ENCODE measurements around the gene MAPK11. TPM values are rescaled to one million over a fixed set of nuclear protein-coding genes. Genes with fewer than 3 reads are reported as not detected.

MAPK11 gene
- total and polyA plus RNA-seq, 2 donors (not counting 1 experiment from before 2014, with no cell fraction given): 8.1 to 9.9 TPM

DNA sequence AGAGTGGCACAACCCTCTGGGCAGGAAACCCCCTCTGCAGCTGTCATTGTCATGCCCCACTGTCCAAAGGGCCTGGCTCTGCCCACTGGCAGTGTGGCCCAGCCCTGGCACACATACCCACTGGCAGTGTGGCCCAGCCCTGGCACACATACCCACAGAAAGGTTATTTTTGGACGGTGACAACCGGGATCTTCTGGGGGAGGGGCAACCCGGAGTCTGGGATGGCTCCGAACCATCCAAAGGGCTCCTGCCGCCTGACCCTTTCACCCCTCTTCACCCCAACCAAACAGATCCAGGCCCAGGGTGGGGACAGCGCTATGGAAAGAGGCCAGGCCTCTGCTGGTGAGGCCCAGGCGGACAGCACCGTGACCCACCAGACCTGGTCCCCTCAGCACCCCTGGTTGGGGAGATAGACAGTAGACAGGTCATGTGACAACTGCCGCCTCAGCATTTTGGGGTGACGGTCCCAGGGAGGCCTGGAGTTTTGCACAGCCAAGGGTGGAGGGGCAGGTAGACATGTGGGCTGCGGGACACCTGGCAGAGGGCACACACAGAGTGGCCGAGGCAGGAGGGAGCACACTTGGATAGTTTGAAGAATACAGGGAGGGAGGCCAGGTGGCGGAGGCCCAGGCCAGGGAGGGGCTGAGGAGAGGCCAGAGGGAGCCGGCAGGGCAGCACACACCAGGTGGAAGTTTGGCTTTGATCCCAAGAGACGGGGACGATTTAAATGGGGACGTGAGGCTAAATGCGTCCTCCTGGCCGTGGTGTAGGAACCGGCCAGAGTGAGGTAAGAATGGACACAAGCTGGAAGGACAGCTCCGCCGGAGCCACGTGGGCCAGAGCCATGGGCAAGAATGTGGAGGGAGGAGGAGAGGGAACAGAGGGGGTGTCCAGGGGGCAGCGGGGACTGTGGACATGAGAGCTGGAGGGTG, 11.6 kb downstream of the MAPK11 start:
- no peak for ATAC-seq (ENCODE audit: low read depth)
- H3K27ac ChIP-seq (ENCODE audit: low read length in 2 of 2): no peak overlapping the region
- H3K9ac ChIP-seq (ENCODE audit: low read length): no peak overlapping the region
- peaks cover 10% of the 10 kb centered on the region for H3K27me3 Mint-ChIP-seq
- H3K9me3 ChIP-seq (ENCODE audit: control extremely low read depth in 1 of 3, control insufficient read depth in 2 of 3, insufficient read depth in 1 of 3, low read length in 2 of 3): no peaks in the 10 kb centered on the region
- no peaks in the 10 kb centered on the region for H3K79me2 ChIP-seq (ENCODE audit: control insufficient read depth, insufficient read depth, low read length)
- H2AFZ ChIP-seq (ENCODE audit: insufficient read depth, low read depth, low read length, poor library complexity, severe bottlenecking): no peak overlapping the region
- H3K4me2 ChIP-seq (replicated peaks; ENCODE audit: low read depth, low read length, poor library complexity, severe bottlenecking): no peak overlapping the region
- no peaks in the 10 kb centered on the region for H3K9me3 Mint-ChIP-seq (ENCODE audit: insufficient read depth)
- H3K4me3 Mint-ChIP-seq: peak overlapping the region; percentile 37
- H3K4me1 ChIP-seq (ENCODE audit: control insufficient read depth in 2 of 2, insufficient read depth in 2 of 2, low read length in 2 of 2): peaks cover 17 to 21% of the 10 kb centered on the region in 2 donors
- H4K20me1 ChIP-seq (ENCODE audit: control insufficient read depth, insufficient read depth, low read length, poor library complexity, severe bottlenecking): no peaks in the 10 kb centered on the region
- ChIA-PET CTCF (no interaction called here), POLR2A (no interaction called here)
- TF ChIP-seq EZH2 (IDR thresholded peaks at IDR 0.05; ENCODE audit: borderline replicate concordance, insufficient read depth, low read depth, low read length, poor library complexity, severe bottlenecking): no peak
- TF ChIP-seq, protein P1, sequence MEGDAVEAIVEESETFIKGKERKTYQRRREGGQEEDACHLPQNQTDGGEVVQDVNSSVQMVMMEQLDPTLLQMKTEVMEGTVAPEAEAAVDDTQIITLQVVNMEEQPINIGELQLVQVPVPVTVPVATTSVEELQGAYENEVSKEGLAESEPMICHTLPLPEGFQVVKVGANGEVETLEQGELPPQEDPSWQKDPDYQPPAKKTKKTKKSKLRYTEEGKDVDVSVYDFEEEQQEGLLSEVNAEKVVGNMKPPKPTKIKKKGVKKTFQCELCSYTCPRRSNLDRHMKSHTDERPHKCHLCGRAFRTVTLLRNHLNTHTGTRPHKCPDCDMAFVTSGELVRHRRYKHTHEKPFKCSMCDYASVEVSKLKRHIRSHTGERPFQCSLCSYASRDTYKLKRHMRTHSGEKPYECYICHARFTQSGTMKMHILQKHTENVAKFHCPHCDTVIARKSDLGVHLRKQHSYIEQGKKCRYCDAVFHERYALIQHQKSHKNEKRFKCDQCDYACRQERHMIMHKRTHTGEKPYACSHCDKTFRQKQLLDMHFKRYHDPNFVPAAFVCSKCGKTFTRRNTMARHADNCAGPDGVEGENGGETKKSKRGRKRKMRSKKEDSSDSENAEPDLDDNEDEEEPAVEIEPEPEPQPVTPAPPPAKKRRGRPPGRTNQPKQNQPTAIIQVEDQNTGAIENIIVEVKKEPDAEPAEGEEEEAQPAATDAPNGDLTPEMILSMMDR (IDR thresholded peaks at IDR 0.05): no peak
- H3K4me1 Mint-ChIP-seq: peaks cover 13% of the 10 kb centered on the region
- no peak overlapping the region for H3K27ac Mint-ChIP-seq
- intact Hi-C loops (cut with micrococcal nuclease): no loop called here
- 96% methylated on average over 18 of the region's 24 CpGs for WGBS (ENCODE audit: insufficient coverage)
- no peaks in the 10 kb centered on the region for H3K36me3 ChIP-seq (replicated peaks in 1 of 2; ENCODE audit: control extremely low read depth in 1 of 2, control insufficient read depth in 1 of 2, extremely low read depth in 1 of 2, insufficient read depth in 2 of 2, low read length in 1 of 2)
- no peak for DNase-seq
- no peak overlapping the region for H3K4me3 ChIP-seq (ENCODE audit: control extremely low read depth in 1 of 5, extremely low read depth in 1 of 5, insufficient read depth in 1 of 5, low read depth in 2 of 5, low read length in 4 of 5)
- peaks cover 0 to 30% (median 8%) of the 10 kb centered on the region in 4 experiments for H3K27me3 ChIP-seq (replicated peaks in 1 of 4; ENCODE audit: control extremely low read depth in 1 of 4, control insufficient read depth in 3 of 4, insufficient read depth in 4 of 4, low read length in 3 of 4)

All from B cell (primary cell).